WTC11 (cell line): ENCODE results near the gene RIPK1.
"Not testable (repeated sequence)": the region's sequence is repeated elsewhere in the genome, so short reads cannot be mapped to it uniquely, and the experiment has no call there.

Experiments used
- ATF3 ChIP-seq: sonication (generic); formaldehyde crosslinking; conservative IDR thresholded peaks from 2 replicates; pipeline ENCODE4 v1.8.1; 2022; ENCODE audit warnings: mild to moderate bottlenecking, missing genetic modification reagents
- CTCF ChIP-seq: fragments of 200-600 bp; IDR thresholded peaks from 2 replicates; pipeline ENCODE4 v1.8.0; 2022; ENCODE audit warnings: antibody characterized with exemption
- E2F4 ChIP-seq: sonication (generic); formaldehyde crosslinking; IDR thresholded peaks from 2 replicates; pipeline ENCODE4 v1.8.1; 2022; ENCODE audit warnings: low read depth, mild to moderate bottlenecking, moderate library complexity, missing genetic modification reagents, borderline replicate concordance
- ELF4 ChIP-seq: sonication (generic); formaldehyde crosslinking; IDR thresholded peaks from 2 replicates; pipeline ENCODE4 v1.8.1; 2022; ENCODE audit warnings: low read depth, mild to moderate bottlenecking, moderate library complexity, missing genetic modification reagents
- JUN ChIP-seq: sonication (generic); formaldehyde crosslinking; IDR thresholded peaks from 2 replicates; pipeline ENCODE4 v1.8.0; 2023; ENCODE audit warnings: mild to moderate bottlenecking, missing genetic modification reagents
- MAX ChIP-seq: sonication (generic); formaldehyde crosslinking; IDR thresholded peaks from 2 replicates; pipeline ENCODE4 v1.8.0; 2022; ENCODE audit warnings: mild to moderate bottlenecking, missing genetic modification reagents
- MLX ChIP-seq: sonication (generic); formaldehyde crosslinking; IDR thresholded peaks from 2 replicates; pipeline ENCODE4 v1.8.1; 2023; ENCODE audit warnings: mild to moderate bottlenecking, missing genetic modification reagents, moderate library complexity
- TCF7 ChIP-seq: sonication (generic); formaldehyde crosslinking; IDR thresholded peaks from 2 replicates; pipeline ENCODE4 v1.8.0; 2022; ENCODE audit warnings: mild to moderate bottlenecking, low read depth, missing genetic modification reagents, moderate library complexity
- TEAD4 ChIP-seq: sonication (generic); formaldehyde crosslinking; IDR thresholded peaks from 2 replicates; pipeline ENCODE4 v1.8.0; 2022; ENCODE audit warnings: mild to moderate bottlenecking, missing genetic modification reagents
- ZNF121 ChIP-seq: sonication (generic); formaldehyde crosslinking; IDR thresholded peaks from 2 replicates; pipeline ENCODE4 v1.8.0; 2023; ENCODE audit warnings: missing genetic modification reagents
- ZNF138 ChIP-seq: sonication (generic); formaldehyde crosslinking; conservative IDR thresholded peaks from 2 replicates; pipeline ENCODE4 v1.8.1; 2022; ENCODE audit warnings: mild to moderate bottlenecking, moderate library complexity, missing genetic modification reagents

- not testable (repeated sequence) for TF ChIP-seq MAX (CRISPR knock-in tag); MLX; CTCF; ELF4 (CRISPR knock-in tag); TCF7 (CRISPR knock-in tag); E2F4; ZNF138 (CRISPR knock-in tag); TEAD4 (CRISPR knock-in tag); JUN (CRISPR knock-in tag); ATF3 (CRISPR knock-in tag)
- peak; percentile 72 for TF ChIP-seq ZNF121 (CRISPR knock-in tag)
Observed at GRCh38 chr6:3048009-3048408, 20.3 kb upstream of the RIPK1 start.
